Central memory CD4-positive, alpha-beta T cell (primary cell): ENCODE data around the gene DOP1A.
A peak's percentile ranks its signal among the peaks of the same experiment; 100 is the strongest.

Source experiments
- DNase-seq: peaks from one replicate; pipeline ENCODE4 v3.0.0; 2022

DOP1A gene

GRCh38 chr6:83215131-83216047, 147.9 kb downstream of the DOP1A start:
- DNase-seq: peak; percentile 37

GRCh38 chr6:83216806-83217205, 149.3 kb downstream of the DOP1A start:
- DNase-seq: no peak
